Hematopoietic multipotent progenitor cell treated with erythropoietin and hydrocortisone succinate and interleukin-3 and kit ligand, for 17 days (in vitro differentiated cells): ENCODE results near the gene RPL35.

ENCODE experiments used
- DNase-seq: peaks from one replicate; pipeline ENCODE4 v3.0.0-alpha.2; 2015; ENCODE audit warnings: low spot score

The RPL35 gene

GRCh38 chr9:124820698-124821623, 40.8 kb downstream of the RPL35 start:
- DNase-seq: no peak

- DNase-seq: no peak
These were observed 43.1 kb downstream of the RPL35 start for GRCh38 chr9:124818431-124819281.

DNA sequence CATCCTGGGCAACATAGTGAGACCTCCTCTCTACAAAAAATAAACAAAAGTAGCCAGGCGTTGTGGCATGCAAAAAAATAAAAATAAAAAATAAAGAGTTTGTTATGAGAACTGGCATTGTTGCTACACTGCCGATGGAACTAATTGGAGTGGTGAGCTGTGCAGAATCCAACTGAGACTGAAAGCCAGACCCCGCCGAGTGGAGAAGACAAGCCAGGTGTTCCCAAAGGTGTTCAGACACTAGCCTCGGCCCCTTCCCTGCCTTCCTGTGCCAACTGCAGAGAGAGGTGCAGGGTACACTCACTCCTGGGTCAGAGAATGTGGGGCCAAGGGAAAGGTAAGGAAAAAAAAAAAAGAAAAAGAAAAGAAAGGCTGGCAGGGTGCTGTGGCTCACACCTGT, 46.2 kb downstream of the RPL35 start:
- DNase-seq: no peak

GRCh38 chr9:124814164-124814535, 47.6 kb downstream of the RPL35 start:
- no peak for DNase-seq

- DNase-seq: no peak
These were observed 48.1 kb downstream of the RPL35 start for GRCh38 chr9:124813501-124814163.

DNA sequence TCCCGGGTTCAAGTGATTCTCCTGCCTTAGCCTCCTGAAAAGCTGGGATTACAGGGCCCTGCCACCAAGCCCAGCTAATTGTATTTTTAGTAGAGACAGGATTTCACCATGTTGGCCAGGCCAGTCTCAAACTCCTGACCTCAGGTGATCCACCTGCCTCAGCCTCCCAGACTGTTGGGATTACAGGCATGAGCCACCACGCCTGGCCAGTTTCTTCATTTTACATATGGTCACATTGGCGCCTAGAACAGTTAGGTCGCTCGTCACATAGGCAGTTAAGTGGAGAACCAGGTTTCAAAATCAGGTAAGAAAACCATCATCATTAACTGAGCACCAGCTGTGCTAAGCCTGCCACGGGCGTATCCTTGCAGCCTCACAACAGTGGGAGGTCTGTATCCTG, 48.7 kb downstream of the RPL35 start:
- DNase-seq: no peak

DNA sequence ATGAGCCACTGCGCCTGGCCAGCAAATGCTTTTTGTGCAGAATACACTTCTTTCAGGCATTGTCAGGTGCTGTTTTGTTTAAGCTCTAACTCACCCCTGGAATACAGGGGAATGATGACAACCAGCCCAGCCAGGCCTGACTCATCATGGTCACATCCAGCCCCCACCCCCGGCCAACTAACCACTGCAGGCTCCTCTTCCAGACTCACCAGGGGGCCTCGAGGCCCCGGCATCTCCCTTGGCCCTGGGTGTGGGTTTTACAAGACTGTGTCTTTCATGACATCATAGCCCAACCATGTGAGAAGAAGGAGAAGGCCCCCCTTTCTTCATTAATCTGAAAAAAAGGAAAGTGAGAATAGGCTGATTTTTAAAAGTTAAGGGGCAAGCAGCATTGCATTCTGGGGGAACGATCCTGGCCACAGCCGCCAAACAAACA, 49.3 kb downstream of the RPL35 start:
- DNase-seq: no peak

DNA sequence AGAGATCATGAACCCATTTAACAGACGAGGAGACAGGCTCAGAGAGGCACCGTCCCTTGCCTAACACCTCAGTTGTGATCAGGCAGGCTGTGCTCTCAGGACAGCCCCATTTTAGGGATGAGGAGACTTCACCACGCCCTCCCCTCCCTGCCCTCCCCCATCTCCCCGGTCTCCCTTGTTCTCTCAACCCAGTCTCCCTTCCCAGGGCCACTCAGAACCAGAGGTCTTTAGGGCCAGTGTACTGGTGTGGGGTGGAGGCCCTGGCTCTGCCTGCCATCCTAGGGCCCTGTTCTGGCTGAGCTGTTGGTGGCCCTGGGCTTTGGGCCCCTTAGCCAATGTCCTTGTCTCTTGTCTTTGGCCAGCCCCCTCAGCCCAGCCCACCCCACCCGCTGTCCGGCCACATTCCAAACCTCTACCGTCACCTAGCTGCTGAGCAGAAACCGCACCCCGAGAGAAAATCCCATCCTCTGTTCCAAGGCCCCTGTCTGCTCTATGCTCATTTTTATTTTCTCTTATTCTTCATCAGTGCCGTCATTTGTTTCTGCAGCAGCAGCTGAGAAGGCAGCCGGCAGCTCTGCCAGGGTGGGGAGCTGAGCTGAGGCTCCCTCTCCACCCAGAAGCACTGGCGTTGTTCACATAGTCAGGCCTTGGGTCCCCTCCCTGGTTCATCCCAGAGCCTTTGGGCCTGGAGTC, 50.9 kb downstream of the RPL35 start:
- DNase-seq: no peak

DNA sequence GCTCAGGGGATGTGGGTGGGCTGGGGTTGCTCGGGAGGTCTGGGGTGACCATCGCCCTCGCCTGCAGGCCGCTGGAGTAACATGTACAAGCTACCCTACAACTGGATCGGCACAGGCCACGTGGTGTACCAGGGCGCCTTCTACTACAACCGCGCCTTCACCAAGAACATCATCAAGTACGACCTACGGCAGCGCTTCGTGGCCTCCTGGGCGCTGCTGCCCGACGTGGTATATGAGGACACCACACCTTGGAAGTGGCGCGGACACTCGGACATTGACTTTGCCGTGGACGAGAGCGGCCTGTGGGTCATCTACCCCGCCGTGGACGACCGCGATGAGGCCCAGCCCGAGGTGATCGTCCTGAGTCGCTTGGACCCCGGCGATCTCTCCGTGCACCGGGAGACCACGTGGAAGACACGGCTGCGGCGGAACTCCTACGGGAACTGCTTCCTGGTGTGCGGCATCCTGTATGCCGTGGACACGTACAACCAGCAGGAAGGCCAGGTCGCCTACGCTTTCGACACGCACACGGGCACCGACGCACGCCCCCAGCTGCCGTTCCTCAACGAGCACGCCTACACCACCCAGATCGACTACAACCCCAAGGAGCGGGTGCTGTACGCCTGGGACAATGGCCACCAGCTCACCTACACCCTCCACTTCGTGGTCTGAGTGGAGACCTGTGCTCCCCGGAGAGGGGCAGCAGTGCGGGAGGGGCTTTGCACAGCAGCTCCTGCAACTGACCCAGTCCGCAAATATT, 51.8 kb downstream of the RPL35 start:
- DNase-seq: no peak

GRCh38 chr9:124809211-124809610, 52.5 kb downstream of the RPL35 start:
- no peak for DNase-seq

- DNase-seq: no peak
These were observed 53.4 kb downstream of the RPL35 start for GRCh38 chr9:124808246-124808956.
